ENCODE data around the gene LRRC52. TPM values are rescaled to one million over a fixed set of nuclear protein-coding genes. Genes with fewer than 3 reads are reported as not detected.
"Not testable (repeated sequence)": the region's sequence is repeated elsewhere in the genome, so short reads cannot be mapped to it uniquely, and the experiment has no call there.

Gene LRRC52
- total RNA-seq, 1 experiment from 2014 or later = not detected

DNA sequence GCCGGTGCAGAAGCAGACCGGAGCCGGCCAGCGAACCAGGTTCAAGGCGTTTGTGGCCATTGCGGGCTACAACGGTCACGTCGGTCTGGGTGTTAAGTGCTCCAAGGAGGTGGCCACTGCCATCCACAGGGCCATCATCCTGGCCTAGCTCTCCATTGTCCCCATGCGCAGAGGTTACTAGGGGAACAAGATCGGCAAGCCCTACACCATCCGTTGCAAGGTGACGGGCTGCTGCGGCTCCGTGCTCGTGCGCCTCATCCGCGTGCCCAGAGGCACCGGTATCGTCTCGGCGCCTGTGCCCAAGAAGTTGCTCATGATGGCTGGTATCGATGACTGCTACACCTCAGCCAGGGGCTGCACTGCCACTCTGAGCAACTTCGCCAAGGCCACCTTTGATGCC is 38.1 kb downstream of the LRRC52 start:
- DNase-seq (ENCODE audit: low read depth) = no peak

DNA sequence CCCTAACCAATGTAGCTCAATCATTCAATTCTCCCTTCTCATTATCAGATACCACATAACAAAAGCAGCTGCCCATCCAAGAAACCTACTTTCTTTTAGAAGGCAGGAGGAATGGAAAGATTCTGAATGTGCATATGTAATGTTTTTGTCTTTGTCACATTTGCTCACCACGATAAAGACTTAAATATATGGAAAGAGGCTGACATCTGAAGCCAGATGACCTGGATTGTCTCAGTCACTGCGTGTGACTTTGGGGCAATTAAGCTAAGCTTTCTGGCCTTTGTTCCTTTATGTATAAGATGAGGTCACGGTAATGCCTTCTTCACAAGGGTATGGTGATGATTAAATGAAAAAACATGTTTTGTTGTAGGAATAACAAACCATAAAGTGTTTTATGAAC is 42.6 kb downstream of the LRRC52 start:
- DNase-seq (ENCODE audit: low read depth) = no peak

DNA sequence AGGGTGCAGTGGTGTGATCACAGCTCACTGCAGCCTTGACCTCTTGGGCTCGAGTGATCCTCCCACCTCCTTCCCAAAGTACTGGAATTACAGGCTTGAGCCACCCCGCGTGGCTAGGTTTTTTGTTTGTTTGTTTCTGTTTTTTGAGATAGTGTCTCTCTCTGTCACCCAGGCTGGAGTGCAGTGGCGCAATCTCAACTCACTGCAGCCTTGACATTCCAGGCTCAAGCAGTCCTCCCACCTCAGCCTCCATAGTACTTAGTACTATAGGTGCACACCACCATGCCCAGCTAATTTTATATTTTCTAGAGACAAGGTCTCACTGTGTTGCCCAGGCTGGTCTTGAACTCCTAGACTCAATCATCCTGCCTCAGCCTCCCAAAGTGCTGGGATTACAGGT is 47.6 kb downstream of the LRRC52 start:
- not testable (repeated sequence) for DNase-seq (ENCODE audit: low read depth)

DNA sequence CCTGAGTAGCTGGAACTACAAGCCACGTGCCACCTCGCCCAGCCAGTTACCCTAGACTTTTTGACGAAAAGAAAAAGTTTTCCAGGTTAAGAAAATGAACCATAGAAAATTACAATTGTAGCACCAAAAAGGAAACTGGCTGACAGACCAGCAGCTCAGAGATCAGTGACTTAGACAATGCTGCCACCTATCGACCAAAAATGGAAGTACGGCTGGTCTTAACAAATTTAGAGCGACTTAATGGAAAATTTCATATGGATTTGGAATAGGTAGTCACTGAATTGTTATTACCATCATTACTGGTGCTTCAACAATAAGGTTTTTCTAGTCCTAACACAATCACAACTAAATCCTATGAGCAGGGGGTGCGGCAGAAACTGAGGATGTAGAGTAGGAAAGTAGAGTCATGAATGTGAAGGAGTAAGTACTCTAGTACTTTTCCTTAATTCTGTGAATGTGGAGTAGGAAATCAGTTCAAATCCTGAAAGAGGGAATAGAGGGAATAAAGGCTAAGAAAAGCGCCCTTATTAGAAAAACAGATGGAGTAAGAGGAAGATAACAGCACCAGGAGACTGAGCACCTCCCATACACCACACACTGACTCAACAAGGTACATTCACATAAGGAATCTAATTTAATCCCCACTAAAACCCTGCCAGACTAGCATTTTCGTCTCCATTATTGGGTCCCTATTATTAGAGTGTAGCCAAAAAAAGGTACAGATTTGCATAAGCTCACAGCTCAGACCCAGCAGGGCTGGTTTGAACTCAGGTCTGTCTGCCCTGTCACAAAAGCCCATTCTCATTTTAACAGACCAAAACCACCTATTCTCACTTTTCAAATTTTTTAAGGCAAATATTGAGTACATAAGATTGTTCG is 49.4 kb downstream of the LRRC52 start:
- peak; percentile 70 for DNase-seq (ENCODE audit: low read depth)

DNA sequence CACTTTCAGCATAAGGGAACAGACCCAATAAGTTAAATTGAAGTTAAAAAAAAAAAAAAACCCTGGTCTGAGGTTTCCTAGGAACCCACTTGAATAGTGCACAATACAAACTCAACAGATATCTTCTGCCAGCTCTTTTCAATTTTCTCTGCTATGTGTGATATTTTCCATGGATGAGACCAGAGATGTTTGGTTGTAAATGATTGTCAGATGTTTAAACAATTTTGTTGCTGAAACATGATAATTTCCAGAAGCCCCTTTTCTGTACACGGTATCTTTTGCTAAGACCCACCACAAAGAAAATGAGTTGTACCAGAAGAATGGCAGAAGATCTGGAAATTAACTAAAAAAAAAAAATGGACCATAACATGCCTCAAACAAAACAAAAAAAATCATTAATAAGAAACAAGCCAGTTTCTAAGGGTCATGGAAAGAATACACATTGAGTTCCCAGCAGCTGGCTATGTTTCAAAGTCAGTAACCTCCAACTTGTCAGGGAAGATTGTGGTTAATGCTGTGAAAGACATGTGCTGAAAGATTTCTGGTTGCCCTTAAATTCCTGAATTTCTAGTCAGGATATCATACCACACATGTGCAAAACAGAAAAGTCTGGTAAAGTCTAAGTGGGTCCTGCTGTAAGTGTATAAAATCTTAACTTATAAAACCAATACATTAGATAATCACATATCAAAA is 51.6 kb downstream of the LRRC52 start:
- peak; percentile 16 for DNase-seq (ENCODE audit: low read depth)

DNA sequence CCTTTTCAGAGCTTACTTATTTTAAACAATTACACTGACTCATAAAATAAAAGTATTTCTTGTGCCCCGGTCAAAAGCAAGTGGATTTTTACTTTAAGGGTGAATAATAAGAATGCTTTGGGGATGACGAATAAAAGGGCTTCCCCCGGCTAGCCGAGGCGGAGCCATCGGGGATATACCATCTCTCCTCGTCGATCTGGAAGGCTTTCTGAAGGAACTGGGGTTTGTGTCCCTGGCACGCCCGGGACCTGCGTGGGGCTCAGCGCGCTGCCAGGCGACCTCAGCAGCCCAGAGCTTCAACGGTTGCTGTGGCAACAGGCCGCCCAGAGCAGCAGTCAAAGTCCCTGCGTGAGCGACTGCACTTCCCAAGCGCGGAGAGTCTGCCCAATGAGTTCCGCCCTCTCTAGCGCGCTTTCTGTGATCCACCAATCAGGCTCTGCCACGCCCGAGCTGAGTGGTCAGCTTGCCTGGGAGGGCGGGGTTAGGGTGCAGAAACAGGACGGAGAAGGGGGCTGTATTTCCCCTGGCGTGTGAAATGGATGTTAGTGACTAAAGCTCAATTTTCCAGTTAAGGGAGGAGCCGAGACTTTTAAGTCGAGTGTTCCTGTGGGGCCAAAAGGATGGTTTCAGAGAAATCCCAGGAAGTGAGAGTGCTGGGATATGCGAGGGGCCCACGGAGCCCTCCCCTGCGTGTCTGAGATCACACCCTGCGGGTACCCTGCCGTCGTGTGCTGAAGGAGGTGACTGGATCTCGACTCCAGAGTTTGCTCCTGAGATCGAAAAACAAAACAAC is 54.3 kb downstream of the LRRC52 start:
- DNase-seq (ENCODE audit: low read depth) = peak; percentile 99

DNA sequence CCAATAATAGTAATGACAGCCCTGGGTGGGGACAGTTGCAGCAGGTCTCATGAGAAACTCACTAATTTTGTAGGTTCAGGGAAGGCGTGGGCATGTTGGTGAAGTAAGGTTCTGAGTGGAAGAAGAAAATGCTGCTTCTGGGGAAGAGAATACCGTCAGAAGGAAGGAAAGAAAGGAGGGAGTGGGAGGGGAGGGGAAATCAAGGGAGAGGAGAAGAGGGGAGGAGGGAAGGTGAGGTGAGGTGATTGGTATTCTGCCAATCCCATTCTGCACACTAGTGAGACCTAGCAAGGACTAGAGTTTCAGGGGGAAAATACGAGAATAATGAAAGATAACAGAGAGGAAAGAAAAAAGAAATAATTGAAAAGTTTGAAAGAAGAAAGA is 54.9 kb downstream of the LRRC52 start:
- no peak for DNase-seq (ENCODE audit: low read depth)

DNA sequence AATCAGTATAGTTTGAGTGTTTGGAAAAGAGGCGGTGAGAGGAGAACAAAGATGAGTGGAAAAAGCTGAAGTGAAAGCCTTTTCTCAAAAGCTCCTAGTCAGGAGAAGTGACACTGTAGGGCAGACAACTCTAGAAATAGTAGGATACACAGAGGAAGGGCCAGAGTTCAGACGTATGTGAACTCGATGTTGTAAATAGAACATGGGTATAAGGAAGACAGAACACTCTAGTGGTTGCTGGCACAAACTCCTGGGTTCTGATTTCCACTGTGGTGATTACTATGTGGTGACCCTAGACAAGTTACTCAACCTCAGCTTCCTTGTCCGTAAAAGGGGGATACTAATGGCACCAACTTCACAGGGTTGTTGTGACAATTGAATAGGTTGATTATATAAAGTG is 57.0 kb downstream of the LRRC52 start:
- no peak for DNase-seq (ENCODE audit: low read depth)

DNA sequence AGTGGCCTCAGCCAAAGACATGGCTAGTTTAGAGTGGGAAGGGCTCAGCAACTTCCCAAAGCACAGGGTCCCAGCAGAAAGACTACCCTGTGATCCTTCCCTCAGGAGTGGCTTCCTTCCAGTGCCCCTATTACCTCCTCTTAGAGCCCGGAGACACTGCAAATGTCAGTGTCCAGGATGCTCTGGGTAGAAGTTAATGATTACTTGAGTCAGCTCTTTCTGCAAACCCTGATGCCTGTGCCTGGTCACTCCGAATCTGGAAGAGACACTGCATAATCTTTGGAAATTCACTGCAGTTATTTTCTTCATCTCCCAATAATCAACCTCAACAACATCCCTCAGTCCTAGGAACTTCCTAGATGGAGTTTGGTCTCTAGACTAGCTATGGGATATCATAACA is 60.0 kb downstream of the LRRC52 start:
- no peak for DNase-seq (ENCODE audit: low read depth)

DNA sequence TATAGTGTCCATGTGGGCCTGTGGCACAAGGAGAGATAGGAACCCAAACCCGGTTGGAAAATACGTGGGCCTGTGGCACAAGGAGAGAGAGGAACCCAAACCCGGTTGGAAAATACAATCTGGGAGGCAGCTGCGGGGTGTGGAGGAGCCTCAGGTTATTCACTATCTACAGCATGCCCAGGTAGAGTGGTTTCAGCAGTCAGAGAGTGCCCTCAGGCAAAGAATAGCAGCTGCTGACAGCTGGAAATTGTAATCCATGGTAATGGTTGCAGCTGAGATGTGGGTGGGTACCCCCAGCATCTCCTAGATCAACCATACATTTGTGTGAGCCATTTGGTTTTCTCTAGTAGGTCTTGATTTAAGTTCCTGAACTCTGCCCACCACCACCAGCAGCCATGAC is 61.4 kb downstream of the LRRC52 start:
- DNase-seq (ENCODE audit: low read depth) = no peak

DNA sequence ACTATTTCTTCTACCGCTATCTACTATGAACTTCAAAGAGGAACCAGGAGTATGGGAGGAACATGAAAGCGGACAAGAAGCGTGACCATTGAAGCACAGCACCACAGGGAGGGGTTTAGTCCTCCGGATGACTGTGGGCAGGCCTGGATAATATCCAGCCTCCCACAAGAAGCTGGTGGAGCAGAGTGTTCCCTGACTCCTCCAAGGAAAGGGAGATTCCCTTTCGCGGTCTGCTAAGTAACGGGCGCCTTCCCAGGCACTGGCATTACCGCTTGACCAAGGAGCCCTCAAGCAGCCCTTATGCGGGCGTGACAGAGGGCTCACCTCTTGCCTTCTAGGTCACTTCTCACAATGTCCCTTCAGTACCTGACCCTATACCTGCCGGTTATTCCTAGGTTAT is 62.9 kb downstream of the LRRC52 start:
- not testable (repeated sequence) for DNase-seq (ENCODE audit: low read depth)

DNA sequence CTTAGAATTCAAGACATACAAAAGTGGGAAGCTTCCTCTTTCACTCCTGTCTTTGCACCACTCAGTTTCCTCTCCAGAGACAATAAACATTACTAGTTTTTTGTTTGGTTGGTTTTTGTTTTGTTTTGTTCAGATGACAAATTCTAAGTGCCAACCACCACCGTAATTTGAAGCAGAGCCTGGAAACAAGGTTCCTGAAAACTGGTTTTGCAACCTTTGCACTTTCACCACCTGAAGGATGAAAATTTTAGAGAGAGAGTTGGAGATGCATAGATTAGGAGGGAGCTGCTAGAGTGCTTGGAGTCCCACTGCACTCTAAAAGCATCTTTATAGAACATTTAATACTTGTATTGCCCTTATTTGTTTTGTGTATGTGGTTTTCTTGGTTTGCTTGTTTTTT is 67.1 kb downstream of the LRRC52 start:
- no peak for DNase-seq (ENCODE audit: low read depth)

DNA sequence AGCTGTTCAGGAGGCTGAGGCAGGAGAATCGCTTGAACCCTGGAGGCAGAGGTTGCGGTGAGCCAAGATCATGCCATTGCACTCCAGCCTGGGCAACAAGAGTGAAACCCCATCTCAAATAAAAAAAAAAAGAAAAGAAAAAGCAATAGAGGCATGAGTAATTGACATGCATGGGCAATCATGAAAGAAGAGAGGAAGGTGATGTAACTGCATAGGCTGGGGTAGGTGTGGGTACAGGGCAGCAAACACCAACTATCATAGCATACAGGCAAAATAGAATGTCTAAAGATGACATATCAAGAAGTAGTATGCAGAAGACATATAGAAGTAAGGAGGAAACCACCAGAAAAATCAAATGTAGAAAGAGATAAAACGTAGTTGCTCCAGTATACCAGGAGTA is 68.3 kb downstream of the LRRC52 start:
- DNase-seq (ENCODE audit: low read depth) = no peak

Other genes with a start within 250 kb of the LRRC52 start
- not detected in 2 replicates for gene LMX1A, start 187.3 kb upstream of the LRRC52 start, total RNA-seq (2014; rRNA removed; shearing (Covaris generic))
- gene RXRG, start 98.9 kb upstream of the LRRC52 start, total RNA-seq (2014; rRNA removed; shearing (Covaris generic)) = 0.17 and 1.7 TPM in 2 replicates
- gene MGST3, start 87.2 kb downstream of the LRRC52 start, total RNA-seq (2014; rRNA removed; shearing (Covaris generic)) = 107 and 112 TPM in 2 replicates
- gene ALDH9A1, start 154.6 kb downstream of the LRRC52 start, total RNA-seq (2014; rRNA removed; shearing (Covaris generic)) = 45.1 and 93.6 TPM in 2 replicates
- gene TMCO1, start 224.9 kb downstream of the LRRC52 start, total RNA-seq (2014; rRNA removed; shearing (Covaris generic)) = 259 and 280 TPM in 2 replicates

Measured in Daoy (cell line).